KBM-7 (cell line): Measurements from ENCODE around the gene ATOSA.

Experiments used
- DNase-seq: peaks from one replicate; pipeline ENCODE4 v3.0.0-alpha.2; 2015
- in situ Hi-C: fragments of 300-500 bp; cut with MboI; formaldehyde crosslinking; loops from 2 replicates; pipeline ENCODE4 v1.14.3; 2020; ENCODE audit warnings: low sequenced_read_pairs, low pct_unique_long_range_greater_than_20kb, mixed read lengths

Gene ATOSA

GRCh38 chr15:52679232-52680040 lies at the start of gene ATOSA:
Gene ATOSA, minus strand, starts transcription at chr15:52679388. Its CDS starts 1,367 bp downstream, at chr15:52678021.
- peak; percentile 88 for DNase-seq
- in situ Hi-C loops, result no loop called here

GRCh38 chr15:52728899-52729298 lies 49.7 kb upstream of the ATOSA start:
- no peak for DNase-seq
- in situ Hi-C loops, result no loop called here

GRCh38 chr15:52727815-52728214 lies 48.6 kb upstream of the ATOSA start:
- no peak for DNase-seq
- in situ Hi-C loops, result no loop called here

GRCh38 chr15:52726195-52726594 lies 47.0 kb upstream of the ATOSA start:
- in situ Hi-C loops, result no loop called here
- no peak for DNase-seq

GRCh38 chr15:52718551-52718950 lies 39.4 kb upstream of the ATOSA start:
- in situ Hi-C loops, result no loop called here

GRCh38 chr15:52717924-52718323 lies 38.7 kb upstream of the ATOSA start:
- DNase-seq, result no peak
- in situ Hi-C loops, result no loop called here

More at GRCh38 chr15:52718551-52718950, 39.4 kb upstream of the ATOSA start:
- DNase-seq, result no peak

- DNase-seq, result peak; percentile 28
- in situ Hi-C loops, result no loop called here
Measured at GRCh38 chr15:52717481-52717880, 38.3 kb upstream of the ATOSA start.

- DNase-seq, result no peak
- in situ Hi-C loops, result no loop called here
Measured at GRCh38 chr15:52716536-52716935, 37.3 kb upstream of the ATOSA start.

- in situ Hi-C loops, result no loop called here
- DNase-seq, result no peak
Measured at GRCh38 chr15:52715411-52715810, 36.2 kb upstream of the ATOSA start.

- in situ Hi-C loops, result no loop called here
- peak; percentile 81 for DNase-seq
Measured at GRCh38 chr15:52714968-52715367, 35.8 kb upstream of the ATOSA start.

GRCh38 chr15:52710708-52711389 lies 31.7 kb upstream of the ATOSA start:
- in situ Hi-C loops, result no loop called here

GRCh38 chr15:52710050-52710707 lies 31.0 kb upstream of the ATOSA start:
- in situ Hi-C loops, result no loop called here
- no peak for DNase-seq

More at GRCh38 chr15:52710708-52711389, 31.7 kb upstream of the ATOSA start:
- no peak for DNase-seq

- in situ Hi-C loops, result no loop called here
- no peak for DNase-seq
Measured at GRCh38 chr15:52709187-52709981, 30.2 kb upstream of the ATOSA start.

- in situ Hi-C loops, result no loop called here
- DNase-seq, result no peak
Measured at GRCh38 chr15:52706091-52706490, 26.9 kb upstream of the ATOSA start.

GRCh38 chr15:52702390-52702789 lies 23.2 kb upstream of the ATOSA start:
- DNase-seq, result no peak
- in situ Hi-C loops, result no loop called here

GRCh38 chr15:52699457-52699856 lies 20.3 kb upstream of the ATOSA start:
- in situ Hi-C loops, result no loop called here
- peak; percentile 42 for DNase-seq

- in situ Hi-C loops, result no loop called here
- no peak for DNase-seq
Measured at GRCh38 chr15:52698514-52698913, 19.3 kb upstream of the ATOSA start.

- in situ Hi-C loops, result no loop called here
- no peak for DNase-seq
Measured at GRCh38 chr15:52697051-52697450, 17.9 kb upstream of the ATOSA start.

- in situ Hi-C loops, result no loop called here
- no peak for DNase-seq
Measured at GRCh38 chr15:52695154-52695553, 16.0 kb upstream of the ATOSA start.
